H54 (cell line): ENCODE measurements around the gene SLC7A10.
"Not testable (repeated sequence)": the region's sequence is repeated elsewhere in the genome, so short reads cannot be mapped to it uniquely, and the experiment has no call there.

Experiments used
- DNase-seq: peaks from one replicate; pipeline ENCODE4 v3.0.0; 2011; ENCODE audit warnings: low spot score, mixed read lengths; ENCODE audit not compliant: insufficient read length
- FAIRE-seq: peaks from 3 replicates; lab custom pipeline; 2011; peaks lifted over from hg19 to GRCh38; lab: Jason Lieb, UNC
- POLR2A ChIP-seq: IDR thresholded peaks from 2 replicates; pipeline ENCODE4 v1.6.1; 2011; ENCODE audit warnings: low read depth, mild to moderate bottlenecking, low read length

Gene SLC7A10

DNA sequence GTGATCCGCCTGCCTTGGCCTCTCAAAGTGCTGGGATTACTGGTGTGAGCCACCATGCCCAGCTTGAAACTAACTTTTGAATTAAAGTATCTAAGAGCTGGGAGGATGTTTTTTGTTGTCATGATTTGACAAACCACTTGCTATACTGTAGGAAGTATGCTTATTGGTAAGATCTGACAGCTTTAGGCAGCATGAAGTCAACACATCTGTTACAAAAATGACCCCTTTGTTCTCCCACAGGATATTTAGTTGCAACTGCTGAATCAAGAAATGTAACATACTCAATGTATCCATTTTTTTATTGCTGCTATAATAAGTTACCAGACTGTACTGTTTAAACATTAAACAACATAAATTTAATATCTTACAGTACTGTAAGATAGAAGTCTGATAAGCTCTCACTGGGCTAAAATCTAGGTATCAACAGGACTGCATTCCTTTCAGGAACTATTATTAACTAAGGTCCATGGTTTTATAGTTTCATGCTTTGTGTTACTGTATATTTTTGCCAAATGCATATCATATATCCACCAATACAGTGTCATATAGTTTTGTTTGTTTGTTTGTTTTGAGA lies 54.3 kb downstream of the SLC7A10 start:
- FAIRE-seq (no peak), DNase-seq (no peak)
- TF ChIP-seq POLR2A = no peak

DNA sequence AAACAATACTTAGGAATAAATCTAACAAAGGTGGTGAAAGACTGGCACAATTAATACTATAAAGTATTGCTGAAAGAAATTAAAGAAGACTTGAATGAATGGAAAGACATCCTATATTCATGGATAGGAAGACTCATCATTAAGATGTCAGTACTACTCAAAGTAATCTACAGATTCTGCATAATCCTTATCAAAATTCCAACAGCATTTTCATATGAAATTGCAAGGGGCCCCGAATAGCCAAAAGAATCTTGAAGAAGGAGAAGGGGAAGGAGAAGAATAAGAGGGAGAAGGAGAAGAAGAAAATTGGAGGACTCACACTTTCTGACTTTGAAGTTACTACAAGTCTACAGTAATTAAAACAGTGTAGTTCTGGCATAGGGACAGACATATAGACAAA lies 57.1 kb downstream of the SLC7A10 start:
- no peak for TF ChIP-seq POLR2A
- DNase-seq (no peak), FAIRE-seq (no peak)

GRCh38 chr19:33167438-33167837 lies 58.2 kb downstream of the SLC7A10 start:
- no peak for TF ChIP-seq POLR2A
- no peak for FAIRE-seq
- DNase-seq = no peak

GRCh38 chr19:33166037-33166436 lies 59.6 kb downstream of the SLC7A10 start:
- not testable (repeated sequence) for DNase-seq, FAIRE-seq

DNA sequence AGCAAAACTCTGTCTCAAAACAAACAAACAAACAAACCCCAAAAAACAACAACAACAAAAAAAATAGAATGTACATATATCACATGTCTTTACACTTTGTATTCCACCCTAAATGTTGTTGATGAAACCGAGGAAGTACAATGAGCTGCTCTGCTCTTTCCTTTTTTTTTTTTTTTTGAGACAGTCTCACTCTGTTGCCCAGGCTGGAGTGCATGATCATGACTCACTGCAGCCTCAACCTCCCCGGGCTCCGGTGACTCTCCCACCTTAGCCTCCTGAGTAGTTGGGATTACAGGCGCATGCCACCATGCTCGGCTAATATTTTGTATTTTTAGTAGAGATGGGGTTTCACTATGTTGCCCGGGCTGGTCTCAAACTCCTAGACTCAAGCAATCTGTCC lies 62.2 kb downstream of the SLC7A10 start:
- DNase-seq (no peak), FAIRE-seq (no peak)
- TF ChIP-seq POLR2A = no peak

GRCh38 chr19:33161201-33161600 lies 64.4 kb downstream of the SLC7A10 start:
- FAIRE-seq = no peak
- DNase-seq = no peak
- no peak for TF ChIP-seq POLR2A

GRCh38 chr19:33159893-33160292 lies 65.8 kb downstream of the SLC7A10 start:
- FAIRE-seq (no peak), DNase-seq (no peak)
- no peak for TF ChIP-seq POLR2A

DNA sequence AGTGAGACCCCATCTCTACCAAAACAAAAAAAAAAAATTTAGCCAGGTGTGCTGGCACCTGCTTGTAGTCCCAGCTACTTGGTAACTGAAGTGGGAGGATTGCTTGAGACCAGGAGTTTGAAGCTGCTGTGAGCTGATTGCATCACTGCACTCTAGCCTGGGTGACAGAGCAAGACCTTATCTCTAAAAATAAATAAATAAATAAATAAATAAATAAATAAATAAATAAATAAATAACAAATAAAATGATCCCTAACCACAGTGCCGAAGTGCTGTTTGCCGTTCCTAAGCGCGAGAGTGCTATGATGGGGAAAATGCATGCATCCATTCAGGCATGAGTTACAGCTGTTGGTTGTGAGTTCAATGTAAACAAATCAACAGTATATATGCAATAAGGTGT lies 66.5 kb downstream of the SLC7A10 start:
- no peak for FAIRE-seq
- no peak for TF ChIP-seq POLR2A

More for the DNA sequence above, 66.5 kb downstream of the SLC7A10 start:
- no peak for DNase-seq
